Measurements from ENCODE around the gene IFRD2. TPM values are rescaled to one million over a fixed set of nuclear protein-coding genes. Genes with fewer than 3 reads are reported as not detected.
"Not testable (repeated sequence)": the region's sequence is repeated elsewhere in the genome, so short reads cannot be mapped to it uniquely, and the experiment has no call there.

Gene IFRD2
- total RNA-seq, 1 donor = 77.8 TPM

GRCh38 chr3:50256978-50257890 lies 35.0 kb downstream of the IFRD2 start:
- peak in 1 of 3 donors; percentile 48 for DNase-seq (ENCODE audit: low read depth in 2 of 3, low spot score in 2 of 3)

- DNase-seq (ENCODE audit: low read depth in 2 of 3, low spot score in 2 of 3) = no peak
Measured at GRCh38 chr3:50255251-50255615, 37.0 kb downstream of the IFRD2 start.

DNA sequence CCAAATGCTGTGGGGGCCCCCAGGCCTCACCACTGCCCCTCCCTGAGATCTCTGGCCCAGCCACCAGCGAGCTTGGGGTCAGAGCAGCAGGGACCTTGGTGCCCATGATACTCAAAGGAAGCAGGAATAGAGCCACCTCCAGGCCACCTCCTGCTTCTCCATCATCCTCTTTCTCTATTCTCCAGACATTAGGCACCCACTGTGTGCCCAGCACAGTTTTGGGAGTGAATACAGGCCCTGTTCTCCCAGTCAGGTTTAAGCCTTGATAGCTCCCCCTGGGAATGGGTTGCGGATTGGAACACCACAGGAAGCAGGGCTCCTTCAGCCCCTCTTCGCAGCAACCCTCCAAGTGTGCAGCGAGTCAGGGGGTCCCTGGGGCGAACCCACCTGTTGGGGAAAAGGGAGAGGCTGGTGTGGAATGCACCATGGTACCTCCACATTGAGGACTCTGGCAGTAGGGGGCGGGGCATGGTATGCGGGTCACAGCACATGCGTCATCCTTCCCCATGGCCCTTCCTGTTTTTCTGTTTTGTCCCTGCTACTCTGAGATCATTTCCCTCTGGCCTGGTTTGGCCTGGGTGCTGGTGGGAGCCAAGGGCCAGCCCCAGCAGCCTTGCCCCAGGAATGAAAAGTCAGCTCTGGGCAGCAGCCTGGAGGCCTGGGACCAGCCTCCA lies 37.5 kb downstream of the IFRD2 start:
- DNase-seq (ENCODE audit: low read depth in 2 of 3, low spot score in 2 of 3) = no peak

- no peak for DNase-seq (ENCODE audit: low read depth in 2 of 3, low spot score in 2 of 3)
Measured at GRCh38 chr3:50251220-50251619, 41.0 kb downstream of the IFRD2 start.

DNA sequence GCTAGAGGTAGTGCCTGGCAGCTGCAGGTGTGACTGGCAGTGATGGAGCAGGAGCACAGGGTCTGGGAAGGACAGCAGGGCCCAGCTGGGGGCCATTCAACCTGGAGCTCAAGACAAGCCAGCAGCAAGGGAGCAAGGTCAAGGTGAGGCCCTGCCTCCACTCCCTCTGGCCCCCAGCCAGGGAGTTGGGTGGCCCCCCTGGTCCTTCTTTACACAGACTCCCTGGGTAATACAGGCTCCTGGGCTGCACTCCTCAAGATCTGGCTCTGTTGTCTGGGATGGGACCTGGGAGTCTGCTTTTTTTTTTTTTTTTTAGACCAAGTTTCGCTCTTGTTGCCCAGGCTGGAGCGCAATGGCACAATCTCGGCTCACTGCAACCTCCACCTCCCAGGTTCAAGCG lies 41.7 kb downstream of the IFRD2 start:
- DNase-seq (ENCODE audit: low read depth in 2 of 3, low spot score in 2 of 3) = no peak

DNA sequence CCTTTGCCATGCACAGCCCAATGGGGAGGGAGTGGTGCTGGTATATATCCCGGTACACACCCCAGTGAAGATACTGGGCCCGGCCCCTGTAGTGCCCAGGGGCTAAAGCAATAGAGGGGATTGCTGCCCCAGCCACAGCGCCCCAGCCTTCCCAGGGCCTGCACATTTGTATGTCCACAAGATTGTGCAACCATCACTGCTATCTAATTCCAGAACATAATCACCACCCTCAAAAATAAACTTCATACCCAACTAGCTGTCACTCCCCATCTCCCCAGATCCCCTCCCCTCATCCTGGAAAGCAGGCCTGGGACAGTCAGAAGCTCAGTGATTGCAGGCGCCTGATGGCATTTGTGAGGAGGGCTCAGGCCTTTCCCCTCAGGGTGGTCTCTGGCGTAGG lies 42.8 kb downstream of the IFRD2 start:
- DNase-seq (ENCODE audit: low read depth in 2 of 3, low spot score in 2 of 3) = no peak

DNA sequence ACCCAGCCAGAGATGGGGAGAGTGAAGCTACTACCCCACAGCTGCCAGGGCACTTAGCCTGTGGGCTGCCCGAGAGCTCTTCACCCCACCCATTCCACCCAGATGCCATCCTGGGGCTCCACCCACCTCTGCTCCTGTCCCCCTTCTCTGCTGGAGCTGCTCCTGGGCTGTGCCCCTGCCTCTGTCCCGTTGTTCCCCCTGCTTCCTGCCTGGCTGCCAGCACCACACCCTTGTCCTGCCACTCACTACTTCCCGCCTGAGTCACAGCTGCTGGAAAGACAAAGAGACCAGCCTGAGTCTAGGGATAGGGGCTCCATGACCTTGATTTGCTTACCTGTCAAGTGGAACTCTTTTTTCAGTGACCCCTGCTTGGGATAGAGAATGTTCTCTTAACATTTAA lies 43.8 kb downstream of the IFRD2 start:
- no peak for DNase-seq (ENCODE audit: low read depth in 2 of 3, low spot score in 2 of 3)

DNA sequence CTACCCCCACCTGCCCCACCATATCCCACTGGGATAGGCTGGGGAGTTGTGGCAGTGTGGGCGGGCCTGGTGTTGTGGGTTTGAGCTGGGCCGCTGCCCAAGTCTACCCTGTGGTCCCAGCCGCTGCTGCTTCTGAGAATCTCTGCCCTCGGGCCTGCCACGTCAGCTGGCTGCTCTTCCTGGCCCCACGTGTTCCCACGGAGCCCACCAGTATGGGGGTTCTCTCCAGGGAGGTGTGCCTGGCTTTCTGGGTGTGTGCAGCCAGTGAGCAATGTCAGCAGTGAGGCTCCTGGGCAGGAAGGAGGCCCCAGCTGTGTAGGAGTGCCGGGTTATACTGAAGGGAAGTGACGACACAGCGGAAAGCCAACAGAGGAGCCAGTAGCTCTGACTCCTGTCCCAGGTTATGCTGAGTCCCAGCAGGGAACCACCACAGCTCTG lies 45.7 kb downstream of the IFRD2 start:
- peak; percentile 60 to 84 (median 80) for DNase-seq (ENCODE audit: low read depth in 2 of 3, low spot score in 2 of 3)

GRCh38 chr3:50245831-50246516 lies 46.3 kb downstream of the IFRD2 start:
- DNase-seq (ENCODE audit: low read depth in 2 of 3, low spot score in 2 of 3) = peak; percentile 93 to 96 (median 95)

- no peak for DNase-seq (ENCODE audit: low read depth in 2 of 3, low spot score in 2 of 3)
Measured at GRCh38 chr3:50245251-50245745, 46.9 kb downstream of the IFRD2 start.

GRCh38 chr3:50244813-50245212 lies 47.4 kb downstream of the IFRD2 start:
- DNase-seq (ENCODE audit: low read depth in 2 of 3, low spot score in 2 of 3) = not testable (repeated sequence)

DNA sequence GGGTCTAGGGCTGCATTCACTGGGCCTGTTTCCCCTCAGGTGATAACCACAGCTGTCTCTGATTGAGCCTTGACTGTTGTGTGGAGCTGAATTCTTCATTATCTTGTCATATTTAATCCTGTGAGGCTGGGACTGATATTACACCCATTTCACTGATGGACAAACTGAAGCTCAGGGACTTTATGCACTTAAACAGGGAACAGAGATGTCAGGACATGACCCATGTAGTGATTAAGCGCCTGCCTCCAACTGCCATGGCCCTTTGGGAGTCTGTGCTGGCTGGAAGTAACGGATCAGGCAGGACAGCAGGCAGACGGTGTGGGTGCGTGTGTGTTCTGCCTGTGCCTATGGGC lies 48.7 kb downstream of the IFRD2 start:
- no peak for DNase-seq (ENCODE audit: low read depth in 2 of 3, low spot score in 2 of 3)

GRCh38 chr3:50242851-50243542 lies 49.2 kb downstream of the IFRD2 start:
- peak in 2 of 3 donors; percentile 90 to 97 for DNase-seq (ENCODE audit: low read depth in 2 of 3, low spot score in 2 of 3)

DNA sequence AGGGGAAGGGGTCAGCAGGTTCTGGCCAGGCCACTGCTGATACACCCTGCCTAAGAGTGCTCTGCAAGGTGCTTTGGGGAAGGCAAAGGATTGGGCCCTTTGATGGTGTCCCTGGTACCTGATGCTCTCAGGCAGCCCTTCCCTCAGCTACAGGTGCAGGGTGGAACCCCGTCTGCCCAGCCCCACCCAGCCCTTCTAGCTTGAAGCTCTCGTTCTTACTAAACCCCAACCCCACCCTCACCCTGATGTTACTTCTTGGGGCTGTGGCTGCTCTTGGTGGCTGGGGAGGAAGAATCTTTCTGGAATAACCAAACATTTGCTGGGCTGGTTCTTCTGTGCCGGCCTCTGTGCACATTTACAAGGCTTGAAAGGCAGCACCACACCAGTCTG lies 49.9 kb downstream of the IFRD2 start:
- no peak for DNase-seq (ENCODE audit: low read depth in 2 of 3, low spot score in 2 of 3)

DNA sequence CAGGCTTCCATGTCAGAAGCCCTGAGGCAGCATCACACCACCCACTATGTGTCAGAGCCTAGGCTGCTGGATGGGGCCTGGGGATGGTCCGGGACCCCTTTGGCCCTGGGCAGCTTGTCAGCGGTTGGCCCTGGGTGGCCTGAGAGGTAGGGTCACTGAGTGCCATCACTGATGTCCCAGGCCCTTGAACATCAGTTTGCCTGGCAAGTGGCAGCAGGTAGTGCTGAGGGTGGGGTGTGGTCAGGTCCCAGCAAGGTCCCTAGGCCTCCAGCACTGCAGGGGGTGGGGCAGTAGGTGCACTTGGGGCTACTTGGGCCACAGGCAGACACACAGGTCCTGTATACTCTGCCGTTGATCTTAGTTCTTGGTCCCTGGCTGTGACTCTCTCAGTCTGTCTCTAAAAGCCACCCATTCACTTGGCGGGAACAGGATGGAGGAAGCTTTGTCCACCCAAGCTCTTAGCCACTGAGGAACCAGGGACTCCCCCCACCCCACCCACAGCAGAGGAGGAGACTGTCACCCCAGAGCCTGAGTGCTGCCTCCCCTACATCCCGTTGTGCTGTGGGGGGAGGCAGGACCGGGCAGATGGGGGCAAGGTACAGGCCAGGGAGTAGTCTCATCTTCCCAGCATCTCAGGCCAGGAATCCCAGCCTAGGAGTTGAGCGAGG lies 50.4 kb downstream of the IFRD2 start:
- DNase-seq (ENCODE audit: low read depth in 2 of 3, low spot score in 2 of 3) = no peak

DNA sequence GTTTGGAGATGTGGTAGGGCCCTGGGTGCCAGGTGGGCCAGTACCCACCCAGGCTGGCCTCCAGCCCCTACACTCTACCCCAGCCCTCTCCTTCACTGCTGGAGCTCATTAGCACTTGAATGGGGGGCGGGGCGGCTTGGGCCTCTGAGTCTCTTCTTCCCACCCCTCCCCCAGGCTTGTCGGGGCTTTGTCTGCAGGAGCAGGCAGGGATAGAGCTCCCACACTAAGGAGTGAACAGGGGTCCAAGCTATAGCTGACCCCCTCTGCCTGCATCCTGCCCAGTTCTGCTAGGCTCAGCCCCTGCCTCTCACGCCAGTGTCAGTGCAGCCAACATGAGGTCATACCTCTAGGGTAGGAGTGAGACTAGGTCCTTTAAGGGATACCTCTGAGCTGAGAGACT lies 51.1 kb downstream of the IFRD2 start:
- DNase-seq (ENCODE audit: low read depth in 2 of 3, low spot score in 2 of 3) = no peak

DNA sequence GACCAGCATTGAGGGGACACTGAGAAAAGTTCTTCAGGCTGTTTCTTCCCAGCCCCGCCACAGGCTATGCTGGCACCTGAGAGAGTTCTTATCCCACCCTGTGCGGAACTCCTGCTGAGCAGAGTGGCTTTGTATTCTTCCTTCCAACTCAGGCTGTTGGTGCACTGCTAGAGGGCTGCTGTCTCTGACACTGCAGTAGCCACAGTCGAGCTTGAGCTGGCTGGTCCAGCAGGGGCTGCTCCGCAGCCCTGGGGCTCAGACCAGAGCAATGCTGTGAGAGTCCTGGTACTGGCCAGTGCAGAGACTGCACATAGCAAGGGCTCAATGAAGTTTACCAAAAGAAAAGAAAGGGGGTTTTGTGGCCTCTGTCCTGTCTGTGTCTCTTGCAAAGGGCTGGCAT lies 52.6 kb downstream of the IFRD2 start:
- no peak for DNase-seq (ENCODE audit: low read depth in 2 of 3, low spot score in 2 of 3)

DNA sequence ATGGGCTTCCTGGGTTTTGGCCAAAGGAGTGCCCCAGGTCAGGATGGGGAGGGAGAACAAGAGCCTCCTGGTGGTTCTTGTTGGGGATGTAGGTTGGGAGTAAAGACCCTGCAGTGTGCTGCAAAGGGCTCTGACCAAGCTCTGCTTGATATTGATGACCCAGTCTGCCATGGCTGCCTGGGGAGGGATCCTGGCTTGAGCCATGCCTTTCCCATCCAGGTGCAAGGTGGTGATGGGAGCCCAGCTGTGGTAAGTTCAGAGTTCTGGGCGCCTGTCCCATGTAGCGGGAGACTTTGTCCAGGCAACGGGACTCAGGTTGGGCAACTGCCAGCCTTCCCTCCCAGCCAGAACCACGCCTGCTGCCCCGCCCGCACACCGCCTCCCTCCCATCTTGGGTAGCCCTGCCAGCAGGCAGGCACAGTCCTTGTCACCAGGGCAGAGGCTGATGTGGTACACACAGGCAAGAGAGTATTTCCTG lies 53.6 kb downstream of the IFRD2 start:
- no peak for DNase-seq (ENCODE audit: low read depth in 2 of 3, low spot score in 2 of 3)

DNA sequence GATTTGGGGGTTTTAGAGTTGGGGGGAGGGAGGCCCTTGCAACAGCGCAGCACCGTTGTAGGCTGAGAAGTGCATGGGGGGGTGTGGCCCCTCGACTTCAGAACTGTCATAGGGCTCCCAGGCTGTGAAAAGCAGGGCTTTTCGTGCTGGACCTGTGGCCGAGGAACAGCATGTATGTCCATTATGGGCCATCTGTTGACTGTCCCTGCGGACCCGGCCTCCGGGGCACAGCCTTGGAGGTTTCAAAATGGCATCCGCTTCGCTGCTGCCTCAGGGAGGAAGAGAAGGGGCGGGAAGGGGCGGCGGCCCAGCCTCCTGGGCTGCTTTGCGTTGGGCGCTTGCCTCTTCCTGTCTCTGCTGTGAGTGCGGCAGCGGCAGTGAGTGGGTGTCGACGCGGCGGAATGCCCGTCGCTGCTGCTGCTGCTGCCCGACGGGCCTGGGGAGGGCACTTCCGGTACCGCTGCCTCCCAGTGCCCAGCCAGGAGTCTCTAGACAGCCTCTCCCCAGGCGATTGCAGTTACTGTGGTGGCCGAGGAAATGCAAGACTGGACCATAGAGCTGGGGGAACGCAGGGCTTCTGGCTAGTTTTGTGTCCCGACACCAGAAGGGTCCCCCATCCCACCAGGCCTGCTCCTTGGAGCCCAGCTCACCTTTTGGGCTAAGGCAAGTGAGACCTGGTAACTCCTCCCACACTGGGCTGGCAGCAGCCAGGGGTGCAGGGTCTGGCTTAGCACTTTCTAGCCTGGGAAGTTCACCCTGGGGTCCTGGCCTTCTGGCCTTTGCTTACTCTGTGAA lies 54.3 kb downstream of the IFRD2 start:
- peak; percentile 68 to 87 (median 82) for DNase-seq (ENCODE audit: low read depth in 2 of 3, low spot score in 2 of 3)

Measured in hematopoietic multipotent progenitor cell (in vitro differentiated cells).